H1 (cell line): ENCODE results near the gene KIDINS220. TPM values are rescaled to one million over a fixed set of nuclear protein-coding genes. Genes with fewer than 3 reads are reported as not detected.

Experiments
- CTCF ChIA-PET: fragments of 300-600 bp; sonication (Branson Sonifier 250); formaldehyde crosslinking; loops from one replicate; lab custom pipeline; 2021; ENCODE audit not compliant: partially characterized antibody; lab: Charles Lee
- POLR2A ChIA-PET: fragments of 300-600 bp; sonication (Branson Sonifier 250); formaldehyde crosslinking; loops from one replicate; lab custom pipeline; 2021; ENCODE audit warnings: inconsistent platforms; ENCODE audit not compliant: partially characterized antibody; lab: Charles Lee
- DNase-seq, 2 experiments: peaks; one replicate each; pipeline versions ENCODE4 v3.0.0 to v3.0.0-alpha.2; 2010 to 2022; ENCODE audit warnings: low spot score in 2 of 2, low read depth in 1 of 2, mixed read lengths in 1 of 2
- FAIRE-seq: peaks from 2 replicates; lab custom pipeline; 2011; peaks lifted over from hg19 to GRCh38; lab: Jason Lieb, UNC
- H2AFZ ChIP-seq: 2 replicates; pipeline ENCODE4 v1.8.1; 2012; ENCODE audit warnings: low read length, inconsistent platforms
- H2AK5ac ChIP-seq: 2 replicates; pipeline ENCODE4 v1.6.1; 2013; ENCODE audit warnings: low read depth, low read length
- H2BK120ac ChIP-seq: replicated peaks from 2 replicates; pipeline ENCODE3; 2013; ENCODE audit warnings: low read depth, low read length, inconsistent platforms
- H2BK12ac ChIP-seq: 2 replicates; pipeline ENCODE4 v1.6.1; 2013; ENCODE audit warnings: low read depth, low read length
- H2BK15ac ChIP-seq: 2 replicates; pipeline ENCODE4 v1.6.1; 2013; ENCODE audit warnings: low read length
- H2BK20ac ChIP-seq: 2 replicates; pipeline ENCODE4 v1.6.1; 2013; ENCODE audit warnings: low read length
- H2BK5ac ChIP-seq: 2 replicates; pipeline ENCODE4 v1.6.1; 2013; ENCODE audit warnings: low read depth, low read length
- H3K14ac ChIP-seq: 2 replicates; pipeline ENCODE4 v1.6.1; 2013; ENCODE audit warnings: inconsistent platforms; ENCODE audit not compliant: insufficient read length
- H3K18ac ChIP-seq: 2 replicates; pipeline ENCODE4 v1.6.1; 2013; ENCODE audit warnings: low read length; ENCODE audit errors: extremely low read depth
- H3K23ac ChIP-seq: 2 replicates; pipeline ENCODE4 v1.6.1; 2013; ENCODE audit warnings: inconsistent platforms; ENCODE audit not compliant: insufficient read length
- H3K23me2 ChIP-seq: 2 replicates; pipeline ENCODE4 v1.6.1; 2013; ENCODE audit warnings: low read depth, low read length
- H3K27ac ChIP-seq: 2 replicates; pipeline ENCODE4 v1.6.1; 2011; ENCODE audit warnings: low read depth, low read length, inconsistent platforms
- H3K27me3 ChIP-seq, 4 experiments: replicated peaks in 1 of 4; 1 replicate in 1 of 4; 2 replicates in 3 of 4; pipeline versions ENCODE4 v1.6.1 to v1.8.1; 2011 to 2013; ENCODE audit warnings: low read length in 3 of 4, mild to moderate bottlenecking in 3 of 4, inconsistent platforms in 2 of 4, mixed read lengths in 2 of 4, moderate library complexity in 1 of 4; ENCODE audit not compliant: control insufficient read depth in 3 of 4, insufficient read depth in 3 of 4; ENCODE audit errors: extremely low read depth in 1 of 4
- H3K36me3 ChIP-seq, 4 experiments: 2 replicates each; pipeline versions ENCODE4 v1.6.1 to v1.8.1; 2011 to 2013; ENCODE audit warnings: mild to moderate bottlenecking in 4 of 4, low read length in 3 of 4, moderate library complexity in 2 of 4, control low read depth in 1 of 4, inconsistent platforms in 1 of 4; ENCODE audit not compliant: insufficient read depth in 4 of 4, control insufficient read depth in 2 of 4
- H3K4ac ChIP-seq: replicated peaks from 2 replicates; pipeline ENCODE3; 2013; ENCODE audit warnings: low read length, low read depth, mixed read lengths, inconsistent platforms; ENCODE audit not compliant: insufficient read length
- H3K4me1 ChIP-seq, 4 experiments: replicated peaks in 1 of 4; 1 replicate in 1 of 4; 2 replicates in 3 of 4; pipeline versions ENCODE4 v1.6.1 to v1.8.1; 2011 to 2013; ENCODE audit warnings: low read length in 3 of 4, inconsistent platforms in 2 of 4, mixed read lengths in 1 of 4; ENCODE audit not compliant: insufficient read depth in 4 of 4, control insufficient read depth in 3 of 4
- H3K4me2 ChIP-seq, 2 experiments: 2 replicates each; pipeline versions ENCODE4 v1.6.1 to v1.8.1; 2011 to 2013; ENCODE audit warnings: low read depth in 2 of 2, low read length in 2 of 2, control low read depth in 1 of 2, inconsistent platforms in 1 of 2, mild to moderate bottlenecking in 1 of 2; ENCODE audit not compliant: insufficient read depth in 1 of 2
- H3K4me3 ChIP-seq, 4 experiments: fragments of 200-600, 300-600 bp in 1 of 4; sonication (generic), shearing (Covaris generic), sonication (Bioruptor Twin) in 1 of 4; 2 replicates each; pipeline versions ENCODE4 v1.5.1 to v1.8.1; 2011 to 2016; ENCODE audit warnings: low read length in 4 of 4, low read depth in 3 of 4, control low read depth in 2 of 4, inconsistent platforms in 2 of 4, mild to moderate bottlenecking in 2 of 4, mixed read lengths in 1 of 4, moderate library complexity in 1 of 4; ENCODE audit not compliant: insufficient read depth in 2 of 4; ENCODE audit errors: extremely low read depth in 1 of 4
- H3K56ac ChIP-seq: replicated peaks from 2 replicates; pipeline ENCODE3; 2013; ENCODE audit warnings: low read depth, mild to moderate bottlenecking, mixed read lengths, low read length, inconsistent platforms; ENCODE audit not compliant: insufficient read length
- H3K79me1 ChIP-seq: 2 replicates; pipeline ENCODE4 v1.6.1; 2013; ENCODE audit warnings: low read depth, low read length, control low read depth
- H3K79me2 ChIP-seq, 2 experiments: 2 replicates each; pipeline versions ENCODE4 v1.6.1 to v1.8.1; 2012 to 2013; ENCODE audit warnings: low read length in 2 of 2, mild to moderate bottlenecking in 2 of 2, inconsistent platforms in 1 of 2; ENCODE audit not compliant: insufficient read depth in 2 of 2, control insufficient read depth in 1 of 2
- H3K9ac ChIP-seq, 4 experiments: replicated peaks in 1 of 4; 1 replicate in 1 of 4; 2 replicates in 3 of 4; pipeline versions ENCODE4 v1.6.1 to v1.8.1; 2011 to 2013; ENCODE audit warnings: low read depth in 3 of 4, low read length in 3 of 4, control low read depth in 2 of 4, mild to moderate bottlenecking in 2 of 4, moderate library complexity in 2 of 4, inconsistent platforms in 1 of 4; ENCODE audit errors: extremely low read depth in 1 of 4
- H3K9me3 ChIP-seq, 2 experiments: 2 replicates each; pipeline versions ENCODE4 v1.6.1 to v1.8.1; 2012 to 2013; ENCODE audit warnings: mild to moderate bottlenecking in 2 of 2, moderate library complexity in 2 of 2, control low read depth in 1 of 2, inconsistent platforms in 1 of 2, low read depth in 1 of 2, low read length in 1 of 2, mixed read lengths in 1 of 2; ENCODE audit not compliant: insufficient read depth in 2 of 2
- H4K20me1 ChIP-seq, 2 experiments: replicated peaks in 1 of 2; 2 replicates each; pipeline versions ENCODE3 to v1.8.1; 2011 to 2013; ENCODE audit warnings: inconsistent platforms in 2 of 2, low read length in 2 of 2, mild to moderate bottlenecking in 1 of 2; ENCODE audit not compliant: insufficient read depth in 2 of 2, control insufficient read depth in 1 of 2
- H4K5ac ChIP-seq: 2 replicates; pipeline ENCODE4 v1.6.1; 2013; ENCODE audit warnings: low read length, low read depth, mixed read lengths, inconsistent platforms; ENCODE audit not compliant: insufficient read length
- H4K8ac ChIP-seq: 2 replicates; pipeline ENCODE4 v1.8.0; 2013; ENCODE audit warnings: mild to moderate bottlenecking, moderate library complexity, low read length, inconsistent platforms; ENCODE audit not compliant: insufficient read depth; ENCODE audit errors: extremely low read depth
- H4K91ac ChIP-seq: replicated peaks from 2 replicates; pipeline ENCODE3; 2013; ENCODE audit warnings: low read length, mixed read lengths, inconsistent platforms; ENCODE audit not compliant: insufficient read length
- BACH1 ChIP-seq: IDR thresholded peaks from 2 replicates; pipeline ENCODE4 v1.6.1; 2012; ENCODE audit warnings: low read length, improper control_type of control experiment
- BRCA1 ChIP-seq: IDR thresholded peaks from 2 replicates; pipeline ENCODE4 v1.6.1; 2012; ENCODE audit warnings: low read depth, low read length, improper control_type of control experiment
- CEBPB ChIP-seq: IDR thresholded peaks from 2 replicates; pipeline ENCODE4 v1.6.1; 2012; ENCODE audit warnings: low read depth, low read length
- FOSL1 ChIP-seq: IDR thresholded peaks from 2 replicates; pipeline ENCODE4 v1.6.1; 2011; ENCODE audit warnings: mild to moderate bottlenecking, low read depth, low read length, moderate library complexity; ENCODE audit not compliant: insufficient read depth
- GABPA ChIP-seq: IDR thresholded peaks from 2 replicates; pipeline ENCODE4 v1.6.1; 2011; ENCODE audit warnings: mild to moderate bottlenecking, low read length, moderate library complexity, borderline replicate concordance; ENCODE audit not compliant: insufficient read depth
- MAFK ChIP-seq: IDR thresholded peaks from 2 replicates; pipeline ENCODE4 v1.6.1; 2012; ENCODE audit warnings: low read depth, mild to moderate bottlenecking, improper control_type of control experiment, low read length
- NANOG ChIP-seq: IDR thresholded peaks from 2 replicates; pipeline ENCODE4 v1.6.1; 2011; ENCODE audit warnings: low read length, low read depth, mild to moderate bottlenecking, inconsistent platforms; ENCODE audit not compliant: insufficient read depth, poor library complexity, severe bottlenecking
- RAD21 ChIP-seq, 2 experiments: IDR thresholded peaks in 1 of 2; conservative IDR thresholded peaks in 1 of 2; 2 replicates each; pipeline ENCODE4 v1.6.1; 2011; ENCODE audit warnings: low read depth in 2 of 2, low read length in 2 of 2, improper control_type of control experiment in 1 of 2, inconsistent platforms in 1 of 2, mild to moderate bottlenecking in 1 of 2, moderate library complexity in 1 of 2
- SP1 ChIP-seq: IDR thresholded peaks from 2 replicates; pipeline ENCODE4 v1.6.1; 2011; ENCODE audit warnings: low read depth, low read length
- TAF7 ChIP-seq: optimal IDR thresholded peaks from 2 replicates; pipeline ENCODE3; 2011; ENCODE audit warnings: low read depth, mild to moderate bottlenecking, inconsistent platforms, low read length, moderate library complexity, borderline replicate concordance
- TEAD4 ChIP-seq: IDR thresholded peaks from 2 replicates; pipeline ENCODE4 v1.6.1; 2012; ENCODE audit warnings: low read depth, low read length, inconsistent platforms, mixed read lengths
- WGBS, 2 experiments: shearing (Covaris generic) in 1 of 2; methylation state at CpG; one replicate each; pipeline versions ENCODE4 v1.1.6 to v1.1.7; 2013 to 2015; ENCODE audit warnings: low lambda C conversion rate in 2 of 2, mixed read lengths in 2 of 2, inconsistent platforms in 1 of 2, low coverage in 1 of 2, missing lambda C conversion rate in 1 of 2; ENCODE audit not compliant: insufficient replicate concordance in 2 of 2, insufficient coverage in 1 of 2, insufficient read length in 1 of 2; ENCODE audit errors: extremely low coverage in 1 of 2, missing lambda C conversion rate in 1 of 2; 5-methylcytosine and 5-hydroxymethylcytosine counted together
- polyA plus RNA-seq, 7 experiments: library from polyadenylated mRNA; depleted of rRNA in 3 of 7; stranded (reverse) in 5 of 7; unstranded in 2 of 7; fragments of >200 nt in 5 of 7; fragments of 200-250 nt in 2 of 7; gene quantifications; 1 replicate in 5 of 7; 2 replicates in 1 of 7; 4 replicates in 1 of 7; pipeline versions ENCODE4 v1.2.1 to v1.2.3, GENCODE V29; 2011 to 2013; ENCODE audit warnings: missing spikeins in 2 of 7, mixed read lengths in 2 of 7
- total RNA-seq: library from RNA; stranded (reverse); fragmentation: NEBNext Ultra II Directional; extraction: Animal tissue kit (Norgen Biotek cat#: 25700); gene quantifications from 2 replicates; pipeline ENCODE4 v1.2.1, GENCODE V29; 2021

The KIDINS220 gene
- total and polyA plus RNA-seq, 2 of the 8 experiments (the other 6 are each of a cell fraction or from before 2014, with no cell fraction given) = 21.2 to 27.1 TPM

DNA sequence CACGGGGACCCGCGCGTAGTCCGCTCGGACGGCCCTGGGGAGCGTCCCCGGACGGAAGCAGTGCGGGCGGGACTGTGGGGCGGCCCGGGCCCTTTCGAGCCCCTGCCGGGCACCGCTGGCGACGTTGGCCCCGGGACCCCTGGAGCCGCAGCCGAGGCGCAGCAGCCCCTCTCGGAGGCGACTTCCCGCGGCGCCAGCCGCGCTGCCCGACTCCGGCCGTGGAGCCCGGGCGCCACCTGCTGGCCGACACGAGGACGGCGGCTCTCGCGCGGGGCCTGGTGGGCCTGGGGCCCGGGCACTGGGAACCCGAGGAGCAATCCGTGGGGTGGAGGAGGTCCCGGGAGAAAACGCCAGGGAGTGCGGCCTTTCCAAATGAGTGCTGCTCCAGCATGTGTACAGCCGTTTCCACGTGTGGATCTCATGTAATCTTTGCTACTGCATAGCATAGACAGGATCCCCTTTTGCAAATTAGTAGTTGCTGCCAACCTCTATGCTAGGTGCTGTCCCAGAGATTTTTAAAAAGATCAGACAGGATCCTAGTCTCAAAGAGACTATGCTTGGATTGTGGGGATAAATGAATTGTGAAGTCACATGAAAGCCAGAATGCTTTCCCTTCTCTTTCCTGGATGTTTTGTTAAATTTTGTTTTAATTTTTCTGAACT is 151.6 kb downstream of the KIDINS220 start:
- Histone ChIP-seq H3K4me2 (peak overlapping the region; percentile 70 to 97), H3K4me1 (peaks cover 0 to 6% (median 3%) of the 10 kb centered on the region in 4 experiments; a peak in 3 of 7 replicates), H4K20me1 (peaks cover 10 to 11% of the 10 kb centered on the region in 2 experiments), H4K91ac (no peak overlapping the region), H2BK120ac (no peak overlapping the region), H2AFZ (no peak overlapping the region), H3K14ac (no peak overlapping the region), H3K18ac (no peak overlapping the region), H2BK20ac (0 out of 2 replicates have a peak overlapping the region, but pooled peaks have one; percentile 86), H3K4ac (no peak overlapping the region), H3K36me3 (peaks cover 0 to 7% (median 0%) of the 10 kb centered on the region in 4 experiments; a peak in 2 of 8 replicates), H2BK15ac (no peak overlapping the region; the same call in 1 of the 2 replicates), H3K23me2 (peaks cover 20% of the 10 kb centered on the region), H3K9ac (no peak overlapping the region), H3K79me1 (no peaks in the 10 kb centered on the region), H3K27me3 (peaks cover 0 to 22% (median 10%) of the 10 kb centered on the region in 4 experiments; a peak in 5 of 7 replicates), H3K56ac (no peak overlapping the region), H3K27ac (no peak overlapping the region), H3K4me3 (peak overlapping the region; percentile 24 to 79 (median 48); a peak in 7 of 8 replicates), H2BK12ac (no peak overlapping the region), H3K79me2 (peaks cover 3 to 17% of the 10 kb centered on the region in 2 experiments; a peak in 3 of 4 replicates), H2BK5ac (peak overlapping the region; percentile 15; the same call in 1 of the 2 replicates), H2AK5ac (no peak overlapping the region), H3K23ac (no peak overlapping the region), H3K9me3 (no peaks in the 10 kb centered on the region), H4K8ac (no peak overlapping the region), H4K5ac (no peak overlapping the region)
- DNase-seq = peak in 1 of 2 experiments; percentile 97
- FAIRE-seq = no peak
- WGBS, 2 experiments = 4% methylated on average over 36 of the region's 50 CpGs; no CpG with 5 or more reads in 1 of the 2 experiments
- ChIA-PET POLR2A (interaction anchor here (0.5 to 1.2 kb wide), 2 partner anchors 101 to 425 kb away, joined by 3 read pairs; no protein-coding TSS in a partner anchor), CTCF (no interaction called here)
- TF ChIP-seq NANOG (no peak), CEBPB (no peak), MAFK (no peak), GABPA (0 out of 2 replicates have a peak, but pooled peaks have one; percentile 54), SP1 (no peak), TAF7 (peak; percentile 72), BRCA1 (no peak), FOSL1 (no peak), RAD21 (IDR thresholded peaks at IDR 0.05 in 1 of 2, conservative IDR thresholded peaks at IDR 0.05 in 1 of 2; ENCODE audit: low read depth in 2 of 2, low read length in 2 of 2) (peak; percentile 84 to 100), BACH1 (peak; percentile 80), TEAD4 (no peak)
